Measurements from ENCODE around the gene TPH2. TPM values are rescaled to one million over a fixed set of nuclear protein-coding genes. Genes with fewer than 3 reads are reported as not detected.

The TPH2 gene
- total and polyA plus RNA-seq, 2 donors from 2014 or later: not detected

- DNase-seq: peak in 1 of 5 donors; percentile 8
- TF ChIP-seq CTCF (IDR thresholded peaks at IDR 0.05; ENCODE audit: borderline replicate concordance, extremely low read depth, insufficient read depth): no peak
These were observed 143.1 kb downstream of the TPH2 start for GRCh38 chr12:72081777-72082176.

More at GRCh38 chr12:72081777-72082176, 143.1 kb downstream of the TPH2 start:
- Histone ChIP-seq H3K36me3 (ENCODE audit: control insufficient read depth in 2 of 3, insufficient read depth in 3 of 3, low read length in 3 of 3) (no peaks in the 10 kb centered on the region), H3K9ac (ENCODE audit: low read length in 3 of 3) (no peak overlapping the region), H3K4me3 (ENCODE audit: low read length in 3 of 3) (no peak overlapping the region), H3K9me3 (ENCODE audit: control insufficient read depth in 2 of 3, insufficient read depth in 1 of 3, low read length in 3 of 3) (no peaks in the 10 kb centered on the region), H3K27ac (ENCODE audit: low read depth in 2 of 2, low read length in 2 of 2) (no peak overlapping the region), H3K27me3 (ENCODE audit: control insufficient read depth, insufficient read depth, low read length) (no peaks in the 10 kb centered on the region), H3K4me1 (ENCODE audit: control insufficient read depth in 2 of 3, insufficient read depth in 2 of 3, low read depth in 1 of 3, low read length in 3 of 3) (no peaks in the 10 kb centered on the region)
- FAIRE-seq: no peak
- intact Hi-C loops (cut with DNase I): no loop called here

Other genes with a start within 250 kb of the TPH2 start
- gene RAB21, start 184.0 kb upstream of the TPH2 start, total RNA-seq: 101 TPM
- gene RAB21, start 184.0 kb upstream of the TPH2 start, polyA plus RNA-seq (ENCODE audit: insufficient read depth, low read depth, low replicate concordance): 24.5 TPM
- 52.1 TPM for gene TBC1D15, start 99.1 kb upstream of the TPH2 start, total RNA-seq
- gene TBC1D15, start 99.1 kb upstream of the TPH2 start, polyA plus RNA-seq (ENCODE audit: insufficient read depth, low read depth, low replicate concordance): 24.6 TPM

Data from kidney (tissue), 14 donors.